SK-N-SH treated with all-trans-retinoic acid at 6 μM for 48 hours (cell line): ENCODE measurements around the gene MYH7B.

Experiments used
- ISL1 ChIP-seq: fragments of 250-450 bp; sonication (Bioruptor Pico); IDR thresholded peaks from 2 replicates; pipeline ENCODE4 v2.1.2; 2022; ENCODE audit warnings: mild to moderate bottlenecking, moderate library complexity
- OSR1 ChIP-seq: fragments of 250-450 bp; sonication (Bioruptor Pico); IDR thresholded peaks from 2 replicates; pipeline ENCODE4 v1.8.0; 2022; ENCODE audit warnings: moderate library complexity, mild to moderate bottlenecking, inconsistent platforms
- SNAI2 ChIP-seq: fragments of 250-450 bp; sonication (Bioruptor Pico); IDR thresholded peaks from 2 replicates; pipeline ENCODE4 v1.5.0; 2020; ENCODE audit warnings: mild to moderate bottlenecking, moderate library complexity
- ZNF70 ChIP-seq: fragments of 450-650 bp; formaldehyde crosslinking; IDR thresholded peaks from 2 replicates; pipeline ENCODE4 v1.5.0; 2020; ENCODE audit warnings: mild to moderate bottlenecking, moderate library complexity

- TF ChIP-seq ISL1 (CRISPR knock-in tag), result no peak
- no peak for TF ChIP-seq ZNF70 (CRISPR knock-in tag)
- TF ChIP-seq OSR1, result no peak
- no peak for TF ChIP-seq SNAI2
These were observed 46.1 kb downstream of the MYH7B start for GRCh38 chr20:35001596-35002362.
